Stimulated activated naive CD4-positive, alpha-beta T cell treated with Interleukin-2 at 50 U/mL for 16 hours (primary cell): ENCODE results near the gene PPP1R3F.
"Not testable (repeated sequence)": the region's sequence is repeated elsewhere in the genome, so short reads cannot be mapped to it uniquely, and the experiment has no call there.

Experiments
- DNase-seq: peaks from one replicate; lab custom pipeline; 2025; lab: John Stamatoyannopoulos, UW

PPP1R3F gene

DNA sequence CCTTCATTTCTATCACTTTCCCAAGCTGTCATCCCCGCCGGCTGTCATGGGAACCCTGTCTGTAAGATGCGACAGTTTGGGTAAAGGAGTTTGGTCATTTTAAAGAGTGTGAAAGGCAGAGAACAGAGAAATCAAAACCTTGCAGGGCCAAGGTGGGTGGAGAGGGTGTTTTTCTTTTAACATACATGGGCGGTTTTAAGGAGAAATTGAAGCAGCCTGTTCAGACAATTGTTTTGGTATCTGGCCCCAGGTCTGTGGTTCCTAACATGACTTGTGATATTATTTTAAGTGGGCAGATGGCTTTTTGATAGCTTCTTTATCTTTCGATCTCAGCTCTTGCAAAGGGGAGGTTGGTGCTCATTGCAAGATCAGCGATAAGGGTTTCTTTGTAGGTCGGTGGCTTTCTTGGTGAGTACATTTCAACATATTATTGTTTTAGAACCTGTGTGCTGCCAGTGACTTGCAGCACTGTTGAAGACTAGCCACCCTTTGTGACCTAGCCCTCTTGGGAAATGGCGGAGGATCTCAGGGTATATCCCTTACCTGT lies 3.7 kb downstream of the PPP1R3F start:
- peak; percentile 48 for DNase-seq

DNA sequence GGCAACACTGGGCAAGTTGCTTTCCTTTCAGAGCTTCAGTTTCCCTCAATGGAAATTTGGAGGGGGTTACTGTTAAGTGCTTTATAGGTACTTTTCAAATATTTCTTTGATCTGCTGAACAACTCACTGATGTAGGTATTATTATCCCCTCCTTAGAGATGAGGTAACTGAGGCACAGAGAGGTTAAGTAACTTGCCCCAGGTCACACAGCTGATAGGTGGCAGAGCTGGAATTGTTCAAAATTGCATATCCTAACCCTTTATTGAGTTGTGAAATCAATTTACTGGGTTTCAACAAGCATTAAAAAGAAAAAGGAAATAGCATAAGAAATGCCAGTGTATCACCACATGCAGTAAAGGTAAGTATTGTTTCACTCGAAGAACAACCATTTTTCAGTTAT lies 6.6 kb downstream of the PPP1R3F start:
- DNase-seq, result no peak

DNA sequence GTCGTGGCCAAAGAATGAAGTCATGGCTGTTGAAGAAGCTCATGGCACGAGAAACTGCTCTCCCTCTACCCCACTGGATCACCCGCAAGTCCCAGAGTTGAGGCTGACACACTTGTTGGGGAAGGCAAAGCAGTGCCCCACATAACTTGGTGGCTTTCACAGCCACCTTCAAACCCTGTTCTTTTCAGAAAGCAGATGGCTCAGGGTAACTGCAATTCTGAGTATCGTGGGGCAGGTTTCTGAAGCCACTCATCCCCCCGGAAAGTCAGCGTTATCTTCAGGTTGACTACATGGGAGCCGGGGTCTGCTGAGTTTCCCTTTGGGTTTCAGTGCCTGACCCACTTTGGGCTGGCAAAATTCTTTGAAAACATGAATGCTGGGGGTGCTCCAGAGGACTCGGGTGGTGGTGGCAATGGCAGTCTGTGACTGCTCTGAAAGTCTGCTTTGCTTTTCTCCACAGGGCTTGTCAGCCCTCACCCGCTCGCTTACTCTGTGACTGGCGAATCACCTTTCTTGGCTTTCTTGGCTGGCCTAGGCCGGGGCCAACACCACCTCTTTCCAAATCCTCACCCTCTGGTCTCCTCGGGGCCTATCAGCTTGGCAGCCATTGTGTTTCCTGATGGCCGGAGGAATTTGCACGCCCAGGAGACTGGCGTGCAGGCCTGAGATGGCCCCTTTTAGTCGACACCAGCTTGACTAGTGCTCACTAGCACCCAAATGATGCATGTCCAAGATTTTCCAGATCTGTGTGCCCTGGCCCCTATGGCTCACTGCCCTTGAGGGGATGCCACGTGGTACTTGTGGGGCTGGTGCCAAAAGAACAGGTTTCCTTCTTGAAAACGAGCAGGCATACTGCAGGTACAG lies 7.3 kb downstream of the PPP1R3F start:
- DNase-seq, result peak; percentile 21

DNA sequence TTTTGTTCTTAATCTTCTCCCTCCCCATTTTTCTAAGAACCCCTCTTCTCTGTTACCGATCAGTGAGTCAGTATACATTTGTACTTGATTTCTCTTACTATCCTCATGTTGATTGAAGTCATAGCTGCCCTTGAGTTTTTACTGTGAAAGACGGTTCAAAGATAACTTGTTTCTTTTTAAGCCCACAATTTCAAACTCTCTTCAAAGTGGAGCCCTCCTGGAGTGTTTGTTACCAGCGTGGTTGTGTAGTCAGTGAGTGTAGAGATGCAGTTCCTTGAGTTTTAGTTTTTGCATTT lies 7.9 kb downstream of the PPP1R3F start:
- no peak for DNase-seq

DNA sequence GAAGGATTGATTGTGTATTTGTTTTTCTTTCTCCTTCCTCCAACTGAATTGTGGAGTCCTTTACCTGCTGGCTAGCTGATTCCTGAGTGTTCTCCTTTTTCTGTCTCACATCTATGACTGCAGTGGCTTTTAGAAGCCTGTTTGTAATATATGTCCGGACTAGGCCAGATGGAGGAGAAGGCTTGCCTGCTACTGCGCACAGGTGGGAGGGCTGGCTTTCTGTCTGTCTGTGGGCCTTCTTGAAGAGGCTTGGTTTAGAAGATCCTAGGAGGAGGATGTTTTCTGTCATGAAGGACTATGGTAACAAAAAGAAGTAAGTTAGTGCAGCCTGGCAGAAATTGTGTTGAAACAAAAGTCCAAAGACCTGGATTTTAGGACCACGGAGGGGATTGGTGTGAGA lies 8.5 kb downstream of the PPP1R3F start:
- no peak for DNase-seq

DNA sequence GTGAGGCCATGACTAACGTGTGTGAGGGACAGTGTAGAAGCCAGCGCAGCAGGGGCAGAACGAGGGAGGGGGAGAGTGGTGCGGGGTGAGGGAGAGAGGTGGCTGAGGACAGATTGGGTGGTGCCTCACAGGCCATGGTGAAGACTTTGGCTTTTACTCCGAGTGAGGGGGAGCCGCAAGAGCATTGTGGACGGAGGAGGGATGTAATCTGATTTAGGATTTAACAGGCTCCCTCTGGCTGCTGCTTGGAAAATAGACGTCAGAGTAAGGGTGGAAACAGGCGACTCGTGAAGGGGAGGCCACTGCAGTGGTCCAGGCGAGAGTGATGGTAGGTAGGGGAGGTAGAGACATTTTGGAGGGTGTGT lies 13.0 kb downstream of the PPP1R3F start:
- DNase-seq, result no peak

DNA sequence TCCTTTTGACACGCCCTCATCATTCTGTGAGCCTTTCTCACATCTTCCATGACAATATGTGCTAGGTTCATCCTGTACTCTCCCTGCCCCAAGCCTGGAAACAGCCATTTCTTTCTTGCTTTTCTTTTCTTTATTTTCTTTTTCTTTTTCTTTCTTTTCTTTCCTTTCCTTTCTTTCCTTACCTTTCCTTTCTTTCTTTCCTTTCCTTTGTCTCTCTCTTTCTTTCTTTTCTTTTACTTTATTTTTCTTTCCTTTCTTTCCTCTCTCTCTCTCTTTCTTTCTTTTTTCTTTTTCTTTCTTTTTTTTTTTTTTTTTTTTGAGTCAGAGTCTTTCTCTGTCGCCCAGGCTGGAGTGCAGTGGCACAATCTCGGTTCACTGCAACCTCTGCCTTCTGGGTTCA lies 14.6 kb downstream of the PPP1R3F start:
- no peak for DNase-seq

DNA sequence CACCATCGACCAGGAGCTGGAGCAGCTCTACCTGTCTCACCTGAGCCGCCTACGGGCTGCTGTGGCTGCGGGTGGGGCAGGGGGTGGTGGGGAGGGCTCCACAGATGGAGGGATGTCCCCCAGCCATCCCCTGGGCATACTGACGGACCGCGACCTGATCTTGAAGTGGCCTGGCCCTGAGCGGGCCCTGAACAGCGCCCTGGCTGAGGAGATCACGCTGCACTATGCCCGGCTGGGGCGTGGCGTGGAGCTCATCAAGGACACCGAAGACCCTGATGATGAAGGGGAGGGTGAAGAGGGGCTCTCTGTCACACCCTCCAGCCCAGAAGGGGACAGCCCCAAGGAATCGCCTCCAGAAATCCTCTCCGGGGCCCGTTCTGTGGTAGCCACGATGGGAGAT lies 16.5 kb downstream of the PPP1R3F start:
- DNase-seq, result no peak

DNA sequence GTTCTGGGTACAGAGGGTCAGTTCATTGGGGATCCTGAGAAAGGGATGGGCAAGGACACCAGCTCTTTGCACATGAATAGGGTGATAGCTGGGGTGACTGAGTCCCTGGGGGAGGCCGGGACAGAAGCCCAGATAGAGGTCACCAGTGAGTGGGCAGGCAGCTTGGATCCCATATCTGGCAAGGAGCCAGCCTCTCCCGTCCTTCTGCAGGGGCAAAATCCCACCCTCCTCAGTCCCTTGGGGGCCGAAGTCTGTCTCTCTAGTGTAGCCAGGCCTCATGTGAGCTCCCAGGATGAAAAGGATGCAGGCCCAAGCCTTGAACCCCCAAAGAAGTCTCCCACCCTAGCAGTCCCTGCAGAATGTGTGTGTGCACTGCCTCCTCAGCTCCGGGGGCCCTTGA lies 17.0 kb downstream of the PPP1R3F start:
- DNase-seq, result no peak

DNA sequence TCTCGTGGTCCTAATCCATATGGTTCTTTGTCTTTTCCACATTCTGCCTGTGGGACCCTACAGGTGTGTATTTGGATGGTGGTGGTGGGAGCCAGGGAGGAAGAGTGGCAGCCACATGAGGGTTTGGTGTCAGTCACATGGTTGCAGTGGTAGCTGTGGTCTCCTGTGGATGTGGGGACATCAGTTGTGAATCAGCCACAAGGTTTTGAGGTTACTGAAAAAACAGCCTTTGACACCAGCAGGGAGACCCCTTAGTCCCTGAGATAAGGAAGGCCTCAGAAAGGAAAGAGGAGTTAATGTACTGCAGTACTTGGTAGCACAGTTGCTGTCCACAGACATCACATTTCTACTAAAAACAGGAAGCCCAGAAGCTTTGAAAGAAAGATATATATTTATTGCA lies 18.1 kb downstream of the PPP1R3F start:
- no peak for DNase-seq

DNA sequence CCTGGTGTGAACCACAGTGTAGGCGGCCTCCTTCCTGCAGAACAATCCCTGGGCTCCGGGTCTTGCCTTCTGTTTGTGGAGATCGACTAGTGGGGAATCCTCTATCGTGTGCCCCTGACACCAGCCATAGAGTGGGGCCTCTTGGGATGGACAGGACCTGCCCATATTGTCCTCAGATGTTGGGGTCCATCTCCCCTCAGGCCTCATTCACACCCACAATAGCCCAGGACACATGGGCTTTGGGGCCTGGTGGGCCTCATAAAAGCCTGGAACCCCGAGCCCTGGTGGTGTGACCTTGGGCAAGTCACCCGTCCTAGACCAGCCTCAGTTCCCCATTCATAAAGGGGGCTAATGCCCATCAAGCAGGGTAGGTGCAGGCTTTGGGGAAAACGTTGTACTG lies 20.6 kb downstream of the PPP1R3F start:
- DNase-seq, result no peak

DNA sequence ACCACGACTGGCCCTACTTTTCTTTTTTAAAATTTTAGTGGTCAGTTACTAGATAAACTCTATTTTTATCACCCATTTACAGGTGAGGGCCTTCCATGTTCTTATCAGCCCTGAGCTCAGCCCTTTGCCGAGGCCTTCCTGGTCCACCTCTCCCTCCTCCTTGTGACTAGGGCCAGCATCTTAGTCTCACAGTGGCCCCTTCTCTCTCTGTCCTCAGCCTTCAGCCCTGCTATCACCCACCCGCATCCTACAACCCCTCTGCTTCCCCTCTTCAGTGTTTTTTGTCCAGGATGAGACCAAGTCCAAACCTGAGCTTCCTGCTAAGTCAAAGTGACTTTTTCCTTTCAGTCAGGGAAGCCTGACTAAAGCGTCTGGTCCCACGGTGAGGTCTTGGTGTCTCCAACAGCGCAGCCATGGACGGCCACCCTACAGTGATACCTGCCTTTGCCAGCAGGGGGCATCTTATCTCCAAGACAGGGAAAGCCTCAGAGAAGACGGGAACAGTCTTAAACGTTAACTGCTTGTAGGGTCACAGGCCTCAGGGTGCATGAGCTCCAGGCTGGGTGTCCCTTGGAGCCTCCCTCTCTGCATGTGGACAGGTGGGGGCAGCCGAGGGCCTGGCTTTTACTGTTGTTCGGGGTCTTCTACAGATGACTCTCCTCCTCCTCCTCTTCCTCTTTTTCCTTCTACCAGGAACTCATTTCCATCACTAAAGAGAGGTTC lies 22.2 kb downstream of the PPP1R3F start:
- DNase-seq, result peak; percentile 58

DNA sequence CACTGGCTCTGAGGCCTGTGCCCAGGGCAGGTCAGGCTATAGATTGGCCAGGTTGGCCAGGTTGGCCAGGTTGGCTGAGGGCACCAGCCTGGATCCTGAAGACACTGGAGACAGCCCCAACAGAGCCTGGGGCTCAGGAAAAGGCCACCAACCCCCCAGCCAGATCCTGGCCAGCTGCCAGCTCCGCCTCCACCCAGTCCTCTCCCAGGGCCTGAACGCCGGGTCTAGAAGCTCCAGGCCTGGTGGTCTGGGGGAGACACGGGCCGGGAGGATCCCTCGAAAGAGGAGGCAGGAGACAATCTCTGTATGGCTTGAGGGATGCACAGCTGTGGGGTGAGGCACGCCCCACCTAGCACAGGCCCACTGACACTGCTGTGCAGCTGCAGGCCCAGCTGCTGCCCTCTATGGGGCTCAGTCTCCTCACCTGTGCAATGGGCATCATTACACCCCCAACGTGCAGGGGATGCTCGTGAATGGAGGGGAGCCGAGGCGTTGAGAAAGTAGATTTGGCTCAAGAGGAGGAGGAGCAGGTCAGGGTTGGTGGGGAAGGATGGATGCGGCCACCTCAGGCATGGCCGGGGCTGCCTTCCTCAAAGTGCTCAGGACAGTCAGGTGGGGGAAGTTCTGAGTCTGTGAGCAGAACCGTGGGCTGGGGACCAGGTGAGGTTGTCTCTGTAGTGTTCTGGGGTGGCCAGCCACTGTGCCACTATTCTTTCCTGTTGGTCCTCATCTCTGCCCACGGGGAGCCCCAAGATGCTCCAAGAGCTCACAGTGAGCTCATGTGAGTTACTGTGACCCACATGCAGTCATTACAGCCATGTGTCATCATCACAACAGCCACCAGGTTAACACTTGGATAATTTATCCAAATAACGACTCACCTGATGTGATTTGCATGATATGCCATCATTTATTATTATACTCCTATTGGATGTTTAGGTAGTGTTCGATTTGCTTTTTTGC lies 23.1 kb downstream of the PPP1R3F start:
- DNase-seq, result no peak

DNA sequence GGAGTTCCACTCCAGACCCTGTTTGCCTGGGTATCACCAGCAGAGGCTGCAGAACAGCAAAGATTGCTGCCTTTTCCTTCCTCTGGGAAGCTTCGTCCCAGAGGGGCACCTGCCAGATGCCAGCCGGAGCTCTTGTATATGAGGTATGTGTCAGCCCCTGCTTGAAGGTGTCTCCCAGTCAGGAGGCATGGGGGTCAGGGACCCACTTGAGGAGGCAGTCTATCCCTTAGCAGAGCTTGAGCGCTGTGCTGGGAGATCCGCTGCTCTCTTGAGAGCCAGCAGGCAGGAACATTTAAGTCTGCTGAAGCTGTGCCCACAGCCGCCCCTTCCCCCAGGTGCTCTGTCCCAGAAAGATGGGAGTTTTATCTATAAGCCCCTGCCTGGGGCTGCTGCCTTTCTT lies 29.7 kb downstream of the PPP1R3F start:
- not testable (repeated sequence) for DNase-seq

DNA sequence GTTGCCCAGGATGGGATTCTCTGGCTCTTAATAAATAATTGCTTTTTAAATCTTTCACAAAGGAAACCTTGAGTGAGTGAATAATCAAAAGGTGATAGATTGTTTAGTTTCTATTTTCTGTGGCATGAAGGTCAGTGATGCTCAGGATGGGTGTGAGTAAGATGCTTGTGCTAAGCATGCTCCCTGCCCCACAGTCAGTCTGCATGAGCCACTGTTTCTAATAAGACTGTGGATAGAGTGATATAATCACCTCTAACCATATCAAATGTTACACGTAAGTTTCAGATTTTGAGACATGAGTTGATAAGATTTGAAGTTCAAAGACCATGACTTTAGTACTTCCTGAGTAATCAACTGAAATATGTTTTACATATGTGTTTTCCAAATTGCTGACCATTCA lies 31.1 kb downstream of the PPP1R3F start:
- no peak for DNase-seq

DNA sequence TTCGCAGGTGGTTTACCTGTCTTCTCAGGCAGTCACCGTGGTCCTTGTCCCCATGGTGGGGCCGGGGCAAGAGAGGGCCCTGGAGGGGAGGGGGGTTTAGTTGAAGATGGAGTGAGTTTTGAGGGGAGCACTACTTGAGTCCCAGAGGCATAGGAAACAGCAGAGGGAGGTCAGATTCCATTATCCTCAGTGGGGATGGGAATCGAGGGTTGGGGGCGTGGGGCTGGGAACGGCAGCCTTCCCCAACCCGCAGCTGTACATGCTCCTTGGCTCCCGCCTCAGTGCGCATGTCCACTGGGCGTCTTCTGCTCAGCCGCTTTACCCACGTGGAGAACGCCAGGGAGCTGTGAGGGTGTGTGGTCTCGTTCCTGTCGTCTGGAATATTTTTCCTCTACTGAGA lies 33.8 kb downstream of the PPP1R3F start, which contains the start of gene GAGE10:
Gene GAGE10, plus strand, starts transcription at position 301 of the 400 bp plus-strand sequence. CDS start 1,214 bp downstream, outside the sequence.
- DNase-seq, result no peak

DNA sequence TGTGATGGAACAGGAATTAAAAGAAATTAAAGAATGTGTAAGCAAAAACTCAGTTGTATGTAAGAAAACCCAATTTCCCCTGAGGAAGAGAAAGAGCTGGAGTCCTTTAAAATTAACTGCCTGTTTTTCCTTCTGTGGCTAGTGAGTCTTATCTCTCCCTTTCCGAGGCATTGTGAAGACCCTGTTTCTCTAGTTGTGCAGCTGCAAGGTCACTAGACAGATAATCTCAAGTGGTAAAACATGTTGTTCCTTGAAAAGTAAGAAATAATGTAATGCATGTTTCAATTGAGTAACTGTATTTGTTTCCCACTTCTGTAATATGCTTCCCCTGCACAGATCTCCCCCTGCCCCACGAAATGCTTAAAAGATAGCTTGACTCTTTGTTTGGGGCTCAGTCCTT lies 38.2 kb downstream of the PPP1R3F start:
- DNase-seq, result not testable (repeated sequence)

DNA sequence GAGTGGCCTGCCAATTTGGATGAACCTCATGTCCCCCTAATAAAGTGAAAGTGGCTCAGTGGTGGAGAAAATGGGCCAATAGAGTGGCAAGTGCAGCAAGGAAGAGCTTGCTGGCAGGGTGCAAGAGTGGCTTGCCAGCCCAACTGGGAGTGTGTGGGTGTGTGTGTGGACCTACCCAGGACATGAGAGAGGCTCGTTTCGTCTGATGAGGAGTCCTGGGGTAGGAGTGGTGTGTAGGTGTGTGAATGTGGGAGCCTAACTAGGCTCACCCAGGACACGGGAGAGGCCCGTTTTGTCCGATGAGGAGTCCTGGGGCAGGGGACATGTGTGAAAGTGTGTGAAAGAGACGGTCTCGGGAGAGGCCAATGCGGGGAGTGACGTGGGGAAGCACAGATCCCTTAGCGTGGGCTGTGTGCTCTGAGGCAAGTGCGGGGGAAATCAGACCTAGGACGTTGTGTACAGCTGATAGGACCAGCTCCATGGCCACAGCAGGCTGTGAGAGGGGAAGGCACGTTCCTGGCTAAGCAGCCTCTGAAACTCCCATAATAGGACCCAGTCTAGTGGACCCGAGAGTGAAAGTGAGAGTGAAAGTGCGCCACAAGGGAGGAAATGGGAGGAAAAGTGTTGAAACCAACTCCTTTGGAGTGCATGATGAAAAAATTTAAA lies 39.1 kb downstream of the PPP1R3F start:
- DNase-seq, result no peak

DNA sequence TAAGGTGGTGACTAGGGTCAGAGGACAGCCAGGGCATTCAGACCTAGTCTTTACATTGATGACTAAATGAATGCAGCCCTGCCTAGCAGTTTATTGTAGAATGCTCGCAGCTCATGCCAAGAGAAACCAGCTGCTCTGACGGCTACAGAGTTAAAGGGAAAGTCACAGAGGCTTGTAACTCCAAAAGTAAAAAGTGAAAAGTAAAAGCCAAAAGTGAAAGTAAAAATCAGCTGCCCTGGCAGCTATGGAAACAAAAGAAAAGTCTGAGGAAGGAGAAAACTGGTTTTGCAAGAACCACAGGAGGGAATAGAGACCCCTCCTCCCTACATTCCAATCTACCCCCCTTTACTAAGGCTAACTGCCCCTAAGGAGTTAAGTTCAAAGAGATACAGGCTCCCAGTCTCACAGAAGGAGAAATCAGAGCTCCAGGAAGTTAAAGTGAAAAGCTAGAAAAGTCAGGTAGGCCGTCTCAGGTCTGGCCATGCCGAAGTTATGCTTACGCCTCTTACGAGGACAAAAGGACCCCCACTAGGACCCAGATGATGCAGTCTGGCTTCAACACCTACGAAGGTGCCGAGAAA lies 39.9 kb downstream of the PPP1R3F start:
- no peak for DNase-seq

DNA sequence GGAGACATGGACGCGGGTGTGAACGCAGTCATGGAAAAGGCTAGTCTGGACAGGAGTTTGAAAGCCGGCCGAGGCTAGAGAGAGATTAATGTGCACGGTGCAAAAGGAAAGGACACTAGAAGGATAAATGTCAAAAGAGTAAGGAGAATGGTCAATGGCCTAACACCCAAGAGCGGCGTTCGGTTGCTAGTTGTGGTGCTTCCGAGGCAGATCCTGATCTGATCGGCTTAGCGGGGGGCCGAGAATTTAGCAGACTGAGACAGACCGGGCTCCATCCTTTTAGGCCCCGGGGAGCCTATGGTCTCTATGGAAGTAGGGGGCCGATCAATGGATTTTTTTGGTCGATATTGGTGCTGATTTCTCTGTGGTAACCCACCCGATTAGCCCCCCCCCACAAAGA lies 40.8 kb downstream of the PPP1R3F start:
- no peak for DNase-seq

DNA sequence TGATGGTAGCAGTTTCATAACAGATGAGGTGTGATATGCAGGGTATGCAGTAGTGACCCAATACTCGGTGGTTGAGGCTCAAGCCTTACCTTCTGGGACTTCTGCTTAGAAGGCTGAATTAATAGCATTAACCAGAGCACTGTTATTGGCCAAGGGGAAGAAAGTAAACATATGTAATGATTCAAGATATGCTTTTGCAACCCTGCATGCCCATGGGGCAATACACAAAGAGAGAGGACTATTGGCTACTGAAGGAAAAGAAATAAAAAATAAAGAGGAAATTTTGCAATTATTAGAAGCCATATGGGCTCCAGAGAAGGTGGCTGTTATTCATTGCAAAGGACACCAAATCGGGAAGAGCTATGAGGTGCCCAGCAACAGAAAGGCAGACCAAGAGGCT lies 42.6 kb downstream of the PPP1R3F start:
- no peak for DNase-seq
